ENCODE data around the gene ELOA.

- no peak for TF ChIP-seq CTCF (conservative IDR thresholded peaks at IDR 0.05; ENCODE audit: low read depth, low read length)
- TF ChIP-seq EZH2 (IDR thresholded peaks at IDR 0.05; ENCODE audit: borderline replicate concordance, low read depth, low read length, poor library complexity, severe bottlenecking), result no peak
Observed at GRCh38 chr1:23800400-23801337, 57.4 kb downstream of the ELOA start, which contains the start of gene GALE.

All from A673 (cell line).